GM23338 (cell line): ENCODE data around the gene RABGAP1L.

Experiments
- CREB1 ChIP-seq: fragments of 250-450 bp; sonication (Bioruptor Pico); IDR thresholded peaks from 2 replicates; pipeline ENCODE4 v1.5.0; 2020; ENCODE audit warnings: low read depth, mild to moderate bottlenecking, moderate library complexity
- ETS1 ChIP-seq: IDR thresholded peaks from 2 replicates; pipeline ENCODE4 v1.6.1; 2016; ENCODE audit warnings: antibody characterized with exemption
- EZH2 ChIP-seq: fragments of 200-600 bp; sonication (generic); IDR thresholded peaks from one replicate; pipeline ENCODE4 v1.8.0; 2017; ENCODE audit warnings: antibody characterized with exemption, mild to moderate bottlenecking, low read depth; ENCODE audit not compliant: unreplicated experiment
- POLR2AphosphoS5 ChIP-seq: IDR thresholded peaks from 2 replicates; pipeline ENCODE4 v1.6.1; 2016; ENCODE audit warnings: antibody characterized with exemption, low read depth
- REST ChIP-seq: IDR thresholded peaks from one replicate; pipeline ENCODE4 v1.6.1; 2018; ENCODE audit warnings: antibody characterized with exemption; ENCODE audit not compliant: unreplicated experiment
- STAT1 ChIP-seq: IDR thresholded peaks from one replicate; pipeline ENCODE4 v1.6.1; 2016; ENCODE audit warnings: antibody characterized with exemption; ENCODE audit not compliant: unreplicated experiment
- ZNF331 ChIP-seq: fragments of 250-450 bp; sonication (Bioruptor Pico); IDR thresholded peaks from 2 replicates; pipeline ENCODE4 v1.5.0; 2020; ENCODE audit warnings: low read depth, mild to moderate bottlenecking, moderate library complexity
- ZNF462 ChIP-seq: fragments of 250-450 bp; sonication (Bioruptor Pico); IDR thresholded peaks from 2 replicates; pipeline ENCODE4 v1.5.0; 2020; ENCODE audit warnings: mild to moderate bottlenecking, moderate library complexity
- TF ChIP-seq, protein P1 (sequence below), 2 experiments: fragments of 200-600 bp in 1 of 2; sonication (generic) in 1 of 2; conservative IDR thresholded peaks; 2 replicates each; pipeline versions ENCODE4 v1.5.1 to v1.6.1; 2016 to 2017; ENCODE audit warnings: antibody characterized with exemption in 2 of 2, low read depth in 2 of 2, mild to moderate bottlenecking in 2 of 2, moderate library complexity in 1 of 2

GRCh38 chr1:174916846-174917245 lies 757.5 kb downstream of the RABGAP1L start:
- TF ChIP-seq EZH2 (no peak), POLR2AphosphoS5 (no peak), CREB1 (CRISPR knock-in tag) (no peak), STAT1 (no peak), ETS1 (no peak), ZNF331 (no peak), REST (no peak), ZNF462 (CRISPR knock-in tag) (no peak)
- TF ChIP-seq, protein P1, sequence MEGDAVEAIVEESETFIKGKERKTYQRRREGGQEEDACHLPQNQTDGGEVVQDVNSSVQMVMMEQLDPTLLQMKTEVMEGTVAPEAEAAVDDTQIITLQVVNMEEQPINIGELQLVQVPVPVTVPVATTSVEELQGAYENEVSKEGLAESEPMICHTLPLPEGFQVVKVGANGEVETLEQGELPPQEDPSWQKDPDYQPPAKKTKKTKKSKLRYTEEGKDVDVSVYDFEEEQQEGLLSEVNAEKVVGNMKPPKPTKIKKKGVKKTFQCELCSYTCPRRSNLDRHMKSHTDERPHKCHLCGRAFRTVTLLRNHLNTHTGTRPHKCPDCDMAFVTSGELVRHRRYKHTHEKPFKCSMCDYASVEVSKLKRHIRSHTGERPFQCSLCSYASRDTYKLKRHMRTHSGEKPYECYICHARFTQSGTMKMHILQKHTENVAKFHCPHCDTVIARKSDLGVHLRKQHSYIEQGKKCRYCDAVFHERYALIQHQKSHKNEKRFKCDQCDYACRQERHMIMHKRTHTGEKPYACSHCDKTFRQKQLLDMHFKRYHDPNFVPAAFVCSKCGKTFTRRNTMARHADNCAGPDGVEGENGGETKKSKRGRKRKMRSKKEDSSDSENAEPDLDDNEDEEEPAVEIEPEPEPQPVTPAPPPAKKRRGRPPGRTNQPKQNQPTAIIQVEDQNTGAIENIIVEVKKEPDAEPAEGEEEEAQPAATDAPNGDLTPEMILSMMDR (conservative IDR thresholded peaks at IDR 0.05; ENCODE audit: low read depth in 2 of 2), result no peak
